GF-D8 (cell line): Measurements from ENCODE around the gene CDT1.
A peak's percentile ranks its signal among the peaks of the same experiment; 100 is the strongest.

ENCODE experiments used
- DNase-seq: peaks from one replicate; lab custom pipeline; 2025; lab: John Stamatoyannopoulos, UW

Gene CDT1

DNA sequence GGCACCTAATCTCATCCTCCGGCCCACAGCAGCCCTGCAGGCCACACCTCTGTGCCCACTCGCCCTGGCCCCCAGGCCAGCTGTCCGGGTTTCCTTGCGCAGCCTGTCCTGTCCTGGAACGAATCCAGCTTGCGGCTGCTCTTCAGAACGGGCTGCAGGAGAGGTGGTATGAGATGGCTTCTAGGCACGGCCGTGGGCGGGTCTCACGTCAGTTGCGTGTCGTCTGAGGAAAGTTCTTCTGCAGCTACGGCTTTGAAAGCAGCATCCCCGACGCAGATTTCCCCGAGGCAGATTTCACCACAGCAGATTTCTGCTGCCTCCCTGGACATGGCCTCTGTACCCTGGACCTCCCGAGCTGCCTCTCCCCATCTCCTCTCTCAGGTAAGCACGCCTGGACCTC lies 35.0 kb downstream of the CDT1 start:
- DNase-seq: no peak

DNA sequence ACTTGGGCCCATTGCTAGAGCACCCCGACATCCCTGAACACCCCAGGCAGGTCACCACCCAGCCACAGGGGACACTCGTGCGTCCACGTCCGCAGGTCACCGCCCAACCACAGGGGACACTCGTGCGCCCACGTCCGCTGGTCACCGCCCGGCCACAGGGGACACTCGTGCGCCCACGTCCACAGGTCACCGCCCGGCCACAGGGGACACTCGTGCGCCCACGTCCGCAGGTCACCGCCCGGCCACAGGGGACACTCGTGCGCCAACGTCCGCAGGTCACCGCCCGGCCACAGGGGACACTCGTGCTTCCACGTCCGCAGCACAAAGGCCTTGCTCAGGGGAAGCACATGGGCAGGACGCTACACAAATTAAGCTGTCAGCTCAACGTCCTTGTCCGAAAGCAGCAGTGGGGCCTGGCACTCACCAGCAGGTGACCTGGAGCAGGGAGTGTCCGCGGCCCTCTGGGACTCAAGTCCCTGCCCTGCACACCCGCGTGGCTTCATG lies 35.5 kb downstream of the CDT1 start:
- peak; percentile 59 for DNase-seq

DNA sequence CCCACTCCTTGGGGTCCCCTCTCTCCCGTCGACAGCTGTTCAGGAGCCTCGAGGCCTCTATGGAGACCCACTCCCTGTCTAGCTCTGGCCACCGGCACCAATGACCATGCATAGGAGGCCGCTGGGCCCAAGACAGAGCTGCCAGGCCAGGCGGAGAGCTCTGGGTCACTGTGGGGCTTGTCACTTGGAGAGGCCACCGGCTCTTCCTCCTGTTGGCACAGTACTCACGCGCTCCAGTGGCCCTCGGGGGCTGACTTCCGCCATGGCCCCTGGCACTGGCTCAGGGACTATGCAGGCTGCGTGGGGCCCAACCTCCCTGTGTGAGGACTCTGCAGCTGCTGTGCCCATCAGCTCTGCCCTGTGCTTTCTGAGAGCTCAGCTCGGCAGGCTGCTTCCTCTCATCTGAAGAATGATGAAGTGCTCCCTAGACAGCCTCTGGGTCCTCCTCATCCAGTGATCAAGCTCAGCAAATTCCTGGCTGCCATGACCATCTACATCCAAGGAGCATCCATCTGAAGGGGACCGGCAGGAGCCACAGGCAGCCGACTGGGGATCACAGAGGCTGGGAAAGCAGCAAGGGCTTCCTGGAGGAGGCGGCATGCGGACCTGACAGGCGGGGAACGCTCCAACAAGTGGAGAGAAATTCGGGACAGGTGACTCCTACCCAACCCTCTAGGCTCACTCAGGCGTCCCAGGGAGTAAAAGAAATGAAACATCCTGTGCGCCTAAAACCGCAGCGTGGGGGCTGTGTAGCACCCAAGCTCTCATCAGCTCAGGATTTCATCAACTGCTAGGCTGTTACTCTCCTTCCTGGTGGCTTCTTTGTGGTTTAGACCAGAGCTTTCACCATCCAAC lies 36.4 kb downstream of the CDT1 start:
- peak; percentile 97 for DNase-seq

DNA sequence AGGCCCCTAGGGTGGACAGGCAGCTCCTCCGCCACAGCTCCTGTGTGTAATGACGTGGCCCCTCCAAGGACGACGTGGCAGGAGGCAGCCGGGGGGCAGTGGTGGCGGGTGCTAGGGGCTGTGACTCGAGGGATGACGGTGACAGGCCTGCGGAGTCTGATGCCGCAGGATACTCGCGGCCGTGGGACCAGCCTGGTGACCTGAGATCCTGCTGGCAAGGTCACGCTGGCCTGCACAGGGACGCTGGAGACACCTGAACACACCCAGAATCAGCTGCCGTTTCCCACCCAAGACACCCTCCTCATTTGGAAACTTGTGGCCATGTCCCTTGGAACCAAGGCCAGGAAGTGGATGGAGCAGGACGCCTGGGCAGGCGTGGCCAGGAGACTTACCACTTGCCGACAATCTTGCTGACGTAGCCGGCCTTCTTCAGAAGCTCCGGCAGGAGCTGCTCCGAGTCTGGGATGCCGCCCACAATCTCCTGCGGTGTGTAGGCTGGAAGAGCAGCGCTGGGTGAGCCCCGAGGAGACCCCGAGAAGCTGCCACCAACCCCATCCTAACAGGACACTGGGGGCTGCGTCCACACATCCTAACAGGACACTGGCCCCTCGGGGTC lies 37.1 kb downstream of the CDT1 start:
- no peak for DNase-seq

DNA sequence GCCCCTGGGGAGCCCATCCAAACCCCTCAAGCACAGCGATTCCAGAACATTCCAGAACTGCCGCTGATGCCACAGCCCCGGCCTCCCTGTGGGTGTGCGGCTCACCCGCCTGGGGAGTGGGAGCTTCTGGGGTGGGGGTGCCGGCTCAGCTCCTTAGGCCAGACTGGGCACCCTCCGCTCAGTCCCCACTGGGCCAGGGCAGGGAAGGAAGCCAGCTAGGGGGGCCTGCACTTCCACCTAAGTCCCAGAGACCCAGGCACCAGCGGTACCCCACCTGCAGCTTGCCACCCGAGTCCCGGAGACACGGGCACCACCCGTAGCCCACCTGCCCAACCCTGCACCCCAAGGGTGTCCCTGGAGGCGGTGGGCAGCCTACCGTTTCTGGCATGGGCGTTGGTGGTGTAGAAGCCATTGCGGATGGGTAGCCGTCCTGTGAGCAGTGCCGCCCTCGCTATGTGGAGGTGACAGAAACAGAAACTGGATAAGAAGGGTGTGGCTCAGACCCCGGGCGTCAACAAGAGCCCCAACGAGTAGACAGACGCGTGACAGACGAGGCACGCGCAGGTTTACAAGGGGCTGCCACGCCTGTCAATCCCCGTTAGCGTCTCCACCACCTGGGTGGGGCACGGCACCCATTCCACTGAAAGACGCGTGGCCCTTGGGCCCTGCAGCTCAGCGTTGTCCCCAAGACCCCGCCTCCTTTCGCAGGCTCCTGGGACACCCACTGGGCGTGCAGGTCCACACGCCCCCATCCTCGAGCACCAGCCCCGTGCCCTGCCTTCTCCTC lies 38.1 kb downstream of the CDT1 start:
- no peak for DNase-seq

DNA sequence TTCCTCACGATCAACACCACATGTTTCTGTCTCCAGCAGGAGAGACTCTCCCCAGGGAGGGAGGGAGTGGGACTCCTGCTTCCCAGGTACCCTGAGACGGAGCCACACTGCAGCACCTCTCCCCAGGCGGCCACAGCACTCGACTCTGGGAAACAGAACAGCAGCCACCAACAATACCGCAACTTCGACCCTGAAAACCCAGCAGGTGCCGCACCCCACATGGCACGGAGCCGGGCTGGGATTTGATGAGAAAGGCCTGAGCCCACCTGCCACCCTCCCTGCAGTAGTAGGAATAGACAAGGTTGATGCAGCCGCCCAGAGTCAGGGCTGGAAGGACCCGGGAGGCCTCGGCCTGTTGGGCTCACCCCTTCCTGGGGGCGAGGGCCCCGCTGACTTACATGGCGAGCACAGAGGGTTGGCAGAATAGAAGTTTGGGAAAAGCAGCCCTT lies 38.7 kb downstream of the CDT1 start:
- no peak for DNase-seq

DNA sequence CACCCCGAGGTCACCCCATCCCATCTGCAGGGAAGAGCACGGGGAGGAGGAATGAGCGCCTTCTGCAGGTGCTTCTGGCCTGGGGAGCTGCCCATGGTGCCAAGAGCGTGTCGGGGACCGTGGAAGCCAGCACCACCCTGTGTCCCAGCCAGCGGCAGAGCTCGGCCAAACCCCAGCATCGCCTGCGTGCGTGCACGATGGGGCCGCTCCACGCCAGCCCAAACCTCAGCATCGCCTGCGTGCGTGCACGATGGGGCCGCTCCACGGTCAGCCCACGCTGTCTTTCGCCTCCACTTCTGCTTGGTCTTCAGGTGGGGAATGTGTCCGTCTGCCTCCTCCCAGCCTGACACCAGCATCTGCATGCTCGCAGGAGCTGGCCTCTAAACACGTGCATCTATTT lies 39.2 kb downstream of the CDT1 start:
- no peak for DNase-seq

DNA sequence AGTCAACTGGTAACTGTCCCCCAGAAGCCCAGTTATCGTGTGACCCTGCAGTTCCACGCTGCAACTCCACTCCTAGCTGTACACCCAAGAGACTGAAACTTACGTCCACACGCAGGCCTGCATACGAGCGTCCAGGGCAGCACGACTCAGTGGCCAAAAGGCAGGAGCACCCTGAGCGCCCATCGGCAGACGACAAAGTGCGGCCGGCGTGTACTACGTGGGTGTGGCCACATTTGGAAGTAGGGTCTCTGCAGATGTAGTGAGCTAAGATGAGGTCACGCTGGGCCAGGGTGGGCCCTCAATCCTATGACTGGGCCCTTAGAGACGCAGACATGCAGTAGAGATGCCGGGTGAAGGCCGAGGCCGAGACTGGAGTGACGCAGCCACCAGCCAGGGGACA lies 39.7 kb downstream of the CDT1 start:
- no peak for DNase-seq

DNA sequence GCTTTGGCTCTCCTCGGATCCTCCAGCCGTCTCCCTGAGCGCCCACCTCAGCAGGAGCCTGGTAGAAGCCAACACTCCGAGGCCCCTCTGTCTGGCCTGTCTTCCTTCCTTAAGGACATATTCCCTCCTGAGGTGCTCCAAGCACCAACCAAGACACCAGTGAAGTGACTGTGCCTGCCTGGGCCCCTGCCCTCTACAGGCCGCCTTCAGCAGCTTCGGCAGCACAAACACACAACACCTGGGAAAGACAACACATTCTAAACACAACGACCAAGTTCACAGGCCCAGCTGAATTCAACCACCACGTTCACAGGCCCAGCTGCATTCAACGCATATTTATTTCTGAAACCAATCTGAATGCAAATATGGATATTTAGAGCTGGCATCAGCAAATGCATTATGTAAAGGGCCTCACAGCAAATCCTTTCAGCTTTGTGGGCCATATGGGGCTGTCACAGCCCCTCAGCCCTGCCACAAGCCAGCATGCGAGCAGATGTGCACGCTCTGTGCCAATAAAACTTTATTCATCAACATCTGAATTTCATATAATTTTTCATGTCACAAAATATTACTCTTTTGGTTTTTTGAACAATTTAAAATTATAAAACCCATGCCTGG lies 40.9 kb downstream of the CDT1 start:
- no peak for DNase-seq

DNA sequence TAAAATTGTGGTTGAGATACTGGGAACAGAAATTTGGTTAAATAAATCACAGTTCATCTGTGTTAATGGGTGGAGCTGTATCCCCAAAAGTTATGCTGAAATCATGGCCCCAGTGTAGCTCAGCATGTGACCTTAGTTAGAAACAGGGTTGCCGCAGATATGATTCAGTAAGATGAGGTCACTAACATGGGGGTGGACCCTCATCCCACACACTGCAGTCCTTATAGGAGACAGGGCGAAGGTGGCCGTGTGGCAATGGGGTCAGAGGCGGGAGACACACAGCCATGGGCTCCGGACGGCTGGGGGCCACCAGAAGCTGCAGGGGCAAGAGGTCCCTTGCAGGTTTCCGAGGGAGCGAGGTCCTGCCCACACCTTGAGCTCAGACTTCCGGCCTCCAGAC lies 42.5 kb downstream of the CDT1 start:
- DNase-seq: no peak

DNA sequence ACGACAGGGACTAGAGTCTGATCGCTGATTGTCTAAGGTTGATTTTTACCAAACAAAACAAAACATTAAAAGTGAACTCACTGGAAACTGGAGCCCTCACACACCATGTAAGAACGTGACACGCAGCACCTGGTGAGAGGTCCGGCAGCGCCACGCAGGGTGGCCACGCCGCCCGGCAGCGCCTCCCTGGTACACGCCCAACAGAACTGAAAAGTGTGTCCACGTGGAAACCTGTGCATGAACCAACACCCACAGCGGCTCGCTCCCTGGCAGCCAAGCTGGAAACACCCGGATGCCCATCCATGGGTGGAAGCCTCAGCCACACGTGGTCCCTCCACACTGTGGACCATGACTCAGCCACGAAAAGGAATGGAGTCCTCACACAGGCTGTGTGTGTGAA lies 44.1 kb downstream of the CDT1 start:
- no peak for DNase-seq

DNA sequence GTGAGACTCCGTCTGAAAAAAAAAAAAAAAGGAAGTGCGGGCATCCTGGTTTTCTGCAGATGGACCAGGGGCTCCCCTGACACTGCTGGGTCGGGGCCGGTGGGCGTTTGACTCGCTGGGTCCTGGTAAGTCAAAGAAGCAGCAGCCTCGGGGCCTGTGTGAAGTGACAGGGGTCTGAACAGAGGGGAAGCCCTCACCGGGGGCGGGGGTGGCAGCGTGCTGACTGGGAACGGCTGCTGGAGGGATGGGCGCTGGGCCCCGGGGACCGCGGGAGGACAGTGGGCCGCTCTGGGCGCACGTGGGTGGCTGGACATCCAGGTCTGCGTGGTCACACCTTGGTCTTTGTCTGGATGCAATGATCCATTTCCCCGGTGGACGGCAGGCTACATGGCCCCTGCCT lies 45.0 kb downstream of the CDT1 start:
- no peak for DNase-seq

DNA sequence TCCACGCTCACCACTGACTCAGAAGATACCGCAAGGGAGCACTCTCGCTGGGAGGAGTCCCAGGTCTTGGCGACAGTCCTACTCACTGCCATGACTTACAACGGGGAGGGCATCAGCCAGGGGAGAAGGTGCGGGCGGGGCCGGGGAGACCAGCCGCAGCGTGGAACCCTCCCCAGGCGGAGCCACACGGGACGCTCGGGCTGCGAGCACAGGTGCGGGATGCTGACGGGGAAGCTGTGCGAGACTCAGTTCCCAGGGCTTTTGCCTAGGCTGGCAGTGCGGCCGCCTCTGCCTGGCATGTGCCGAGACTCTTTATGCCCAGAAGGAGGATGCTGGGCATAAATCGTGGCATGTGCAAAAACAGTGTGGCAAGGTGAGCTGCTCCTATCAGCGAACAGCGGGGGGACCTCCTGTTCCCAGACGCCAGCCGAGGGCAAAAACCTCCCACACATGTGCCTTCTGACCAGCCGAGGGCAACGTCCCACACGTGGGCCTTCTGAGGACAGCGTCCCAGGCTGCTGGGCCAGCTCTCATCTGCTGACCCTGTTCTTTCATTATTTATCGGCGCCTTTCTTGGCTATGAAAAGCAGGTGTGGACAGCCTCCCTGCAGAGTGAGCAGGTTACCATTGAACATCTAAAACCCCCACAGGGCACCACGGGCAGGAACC lies 47.1 kb downstream of the CDT1 start:
- no peak for DNase-seq

DNA sequence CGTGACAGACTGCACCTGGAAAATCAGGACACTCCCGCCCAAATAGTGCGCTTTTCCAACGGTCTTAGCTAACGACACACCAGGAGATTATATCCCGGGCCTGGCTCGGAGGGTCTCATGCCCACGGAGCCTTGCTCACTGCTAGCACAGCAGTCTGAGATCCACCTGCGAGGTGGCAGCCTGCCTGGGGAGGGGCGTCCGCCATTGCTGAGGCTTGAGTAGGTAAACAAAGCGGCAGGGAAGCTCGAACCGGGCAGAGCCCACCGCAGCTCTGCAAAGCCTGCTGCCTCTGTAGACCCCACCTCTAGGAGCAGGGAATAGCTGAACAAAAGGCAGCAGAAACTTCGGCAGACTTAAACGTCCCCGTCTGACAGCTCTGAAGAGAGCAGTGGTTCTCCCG lies 48.0 kb downstream of the CDT1 start:
- DNase-seq: no peak

DNA sequence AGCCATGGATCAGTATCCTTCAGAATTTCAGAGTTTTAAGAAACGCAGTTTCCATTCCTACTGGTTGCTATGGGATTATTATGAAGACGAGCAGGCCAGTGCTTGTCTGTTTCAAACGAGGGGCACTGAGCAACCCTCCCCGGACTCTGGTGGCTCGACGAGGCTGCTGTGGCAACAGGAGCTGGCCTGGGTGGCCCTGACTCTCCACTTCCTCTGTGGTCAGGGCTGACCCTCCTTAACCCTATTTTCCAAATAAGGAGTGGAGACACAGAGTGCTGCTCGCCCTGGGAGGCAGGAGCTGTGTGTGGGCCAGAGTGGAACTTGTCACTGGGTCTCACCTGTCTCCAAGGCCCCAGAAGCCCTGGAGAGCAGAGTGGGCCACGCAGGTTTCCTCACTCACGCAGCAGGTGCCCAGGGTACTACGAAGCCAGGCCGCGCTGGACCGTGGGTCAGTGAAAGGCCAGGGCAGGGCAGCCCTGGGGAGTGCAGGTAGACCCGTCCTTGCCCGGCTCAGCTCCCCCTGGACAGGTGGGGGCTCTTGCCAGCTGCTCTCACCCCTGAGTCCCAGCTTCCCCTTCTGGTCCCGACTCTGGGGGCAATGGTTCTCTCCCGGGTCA lies 49.8 kb downstream of the CDT1 start:
- DNase-seq: peak; percentile 7

DNA sequence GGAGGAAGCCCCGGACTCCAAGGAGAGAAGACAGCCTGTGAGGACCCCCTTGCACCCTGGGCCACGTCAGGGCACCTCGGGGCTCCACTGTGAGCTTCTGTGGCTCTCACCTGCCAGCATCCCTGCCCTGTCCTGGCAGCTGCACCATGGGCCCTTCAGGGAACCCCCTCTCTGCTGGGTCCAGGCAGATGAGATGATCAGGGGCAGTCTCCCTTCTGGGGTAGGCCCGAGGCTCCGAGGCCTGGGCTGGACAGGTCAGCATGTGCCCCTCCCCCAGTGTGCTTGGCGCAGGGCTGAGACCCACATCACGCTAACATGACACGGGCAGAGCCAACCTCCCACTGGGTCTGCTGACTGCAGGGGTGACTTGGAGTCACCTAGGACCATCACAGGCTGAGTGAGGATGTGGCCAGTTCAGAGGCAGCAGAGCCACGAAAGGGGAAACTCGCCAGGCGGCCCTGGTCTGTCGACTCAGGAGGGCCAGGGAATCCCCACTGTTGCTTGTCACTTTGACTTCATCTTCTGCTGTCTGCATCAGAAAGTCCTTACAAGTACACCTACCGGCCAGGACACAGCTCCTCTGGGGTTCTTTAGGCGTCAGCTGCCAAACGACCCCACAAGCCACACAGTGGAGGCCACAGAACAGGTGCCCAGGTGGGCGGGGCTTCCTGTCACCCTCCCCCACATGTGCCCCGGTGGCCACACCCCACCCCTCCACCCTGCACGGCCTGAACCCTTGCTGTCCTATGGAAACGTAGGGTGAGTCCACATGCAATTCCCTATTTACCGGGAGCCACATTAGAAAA lies 50.9 kb downstream of the CDT1 start:
- peak; percentile 25 for DNase-seq

DNA sequence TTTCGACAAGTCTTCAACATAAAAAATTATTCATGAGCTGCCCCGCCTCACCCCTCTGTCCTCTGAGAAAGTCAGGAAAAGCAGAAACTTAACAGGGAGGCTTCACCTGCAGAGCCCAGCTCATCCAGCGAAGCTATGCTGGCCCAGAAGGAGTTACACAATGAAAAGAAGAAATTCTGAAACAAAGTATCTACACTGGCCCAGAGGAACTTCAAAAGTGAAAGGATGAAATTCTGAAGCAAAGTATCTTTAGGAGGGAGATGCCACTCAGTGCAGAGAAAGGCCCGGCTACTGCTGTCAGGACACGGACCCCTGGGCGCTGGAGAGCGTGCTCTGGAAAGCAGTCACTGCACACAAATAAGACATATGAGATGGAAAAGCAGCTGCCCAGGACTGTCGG lies 51.6 kb downstream of the CDT1 start:
- no peak for DNase-seq

DNA sequence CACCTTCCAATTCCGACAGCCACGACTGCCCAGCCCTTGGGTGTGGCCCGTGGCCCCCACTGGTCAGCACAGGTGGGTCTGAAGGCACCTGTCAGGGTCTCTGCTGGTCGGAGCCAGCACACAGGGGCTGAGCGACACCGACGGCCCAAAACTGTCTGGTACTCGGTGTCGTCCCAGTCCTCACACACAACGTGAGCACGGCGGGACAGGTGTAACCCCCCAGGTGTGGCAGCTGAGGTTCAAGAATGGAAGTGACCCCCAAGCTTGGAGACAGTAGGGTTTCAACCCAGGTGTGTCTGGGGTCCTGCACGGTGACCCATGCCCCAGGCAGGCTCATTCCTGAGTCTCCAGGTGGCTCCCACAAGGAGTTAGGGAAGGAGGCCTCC lies 52.1 kb downstream of the CDT1 start:
- no peak for DNase-seq

DNA sequence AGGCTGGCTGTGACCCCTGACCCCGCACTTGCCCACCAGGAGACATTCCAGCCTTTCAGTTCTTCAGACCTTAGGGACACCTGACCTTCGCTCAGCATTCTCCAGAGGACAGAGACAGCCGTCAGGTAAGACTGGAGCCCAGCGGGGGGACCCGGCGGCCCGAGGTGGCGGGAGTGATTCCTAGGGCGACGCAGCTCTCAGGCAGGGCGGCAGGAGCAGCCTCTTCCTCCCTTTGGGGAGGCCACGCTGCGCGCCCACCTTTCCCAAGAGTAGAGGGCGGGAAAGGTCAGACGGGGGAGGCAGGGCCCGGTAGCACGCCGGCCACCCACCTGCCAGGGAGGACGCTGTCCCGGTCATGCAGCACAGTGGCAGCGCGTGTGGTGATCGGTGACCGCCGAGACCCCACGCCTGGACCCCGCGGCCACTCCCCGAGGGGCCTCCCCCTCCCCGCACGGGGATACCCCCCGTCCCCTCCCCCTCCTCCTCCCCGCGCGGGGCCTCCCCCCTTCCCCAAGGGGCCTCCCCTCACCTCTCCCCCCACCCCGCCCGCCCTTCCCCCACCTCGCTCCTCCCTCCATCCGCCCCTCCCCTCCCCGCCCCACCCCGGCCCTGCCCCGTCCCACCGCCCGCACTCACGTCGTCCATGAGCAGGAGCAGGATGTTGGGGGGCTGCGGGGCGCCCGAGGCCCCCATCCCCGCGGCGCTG lies 52.7 kb downstream of the CDT1 start:
- DNase-seq: no peak
